Thyroid gland (tissue), 4 donors: Measurements from ENCODE around the gene RARB.

Experiments used
- POLR2A ChIP-seq, 2 donors: fragments of 450-650 bp; IDR thresholded peaks; one replicate each; pipeline ENCODE4 v1.6.1; 2017; ENCODE audit warnings: antibody characterized with exemption in 2 of 2, mild to moderate bottlenecking in 2 of 2, moderate library complexity in 1 of 2
- TF ChIP-seq, protein P1 (sequence below), 6 experiments: fragments of 200-600 bp in 3 of 6; fragments of 450-650 bp in 3 of 6; sonication (generic) in 3 of 6; IDR thresholded peaks; one replicate each; pipeline ENCODE4 v1.5.1; 2016 to 2019; ENCODE audit warnings: antibody characterized with exemption in 6 of 6, mild to moderate bottlenecking in 2 of 6, inconsistent platforms in 1 of 6, moderate library complexity in 1 of 6

DNA sequence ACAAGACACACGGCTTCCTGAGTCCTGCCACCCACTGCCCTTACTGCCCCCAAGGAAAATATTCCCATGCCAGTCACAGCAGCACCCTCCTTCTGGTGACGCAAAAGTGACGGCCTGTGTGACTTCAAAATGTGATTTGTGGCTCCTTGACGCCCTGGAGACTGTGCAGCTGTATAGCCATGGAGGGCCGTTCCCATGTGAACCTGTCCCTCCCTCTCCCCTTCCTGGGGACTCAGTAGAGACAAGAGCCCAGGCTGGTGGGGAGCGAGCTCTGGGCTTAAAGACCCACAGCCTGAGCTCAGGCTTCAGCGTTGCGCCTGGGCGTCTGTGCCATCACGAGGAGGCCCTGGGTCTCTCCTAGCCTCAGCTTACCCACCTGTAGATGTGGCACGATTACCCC is 158.5 kb downstream of the RARB start:
- TF ChIP-seq POLR2A (IDR thresholded peaks at IDR 0.05) = no peak
- TF ChIP-seq, protein P1, sequence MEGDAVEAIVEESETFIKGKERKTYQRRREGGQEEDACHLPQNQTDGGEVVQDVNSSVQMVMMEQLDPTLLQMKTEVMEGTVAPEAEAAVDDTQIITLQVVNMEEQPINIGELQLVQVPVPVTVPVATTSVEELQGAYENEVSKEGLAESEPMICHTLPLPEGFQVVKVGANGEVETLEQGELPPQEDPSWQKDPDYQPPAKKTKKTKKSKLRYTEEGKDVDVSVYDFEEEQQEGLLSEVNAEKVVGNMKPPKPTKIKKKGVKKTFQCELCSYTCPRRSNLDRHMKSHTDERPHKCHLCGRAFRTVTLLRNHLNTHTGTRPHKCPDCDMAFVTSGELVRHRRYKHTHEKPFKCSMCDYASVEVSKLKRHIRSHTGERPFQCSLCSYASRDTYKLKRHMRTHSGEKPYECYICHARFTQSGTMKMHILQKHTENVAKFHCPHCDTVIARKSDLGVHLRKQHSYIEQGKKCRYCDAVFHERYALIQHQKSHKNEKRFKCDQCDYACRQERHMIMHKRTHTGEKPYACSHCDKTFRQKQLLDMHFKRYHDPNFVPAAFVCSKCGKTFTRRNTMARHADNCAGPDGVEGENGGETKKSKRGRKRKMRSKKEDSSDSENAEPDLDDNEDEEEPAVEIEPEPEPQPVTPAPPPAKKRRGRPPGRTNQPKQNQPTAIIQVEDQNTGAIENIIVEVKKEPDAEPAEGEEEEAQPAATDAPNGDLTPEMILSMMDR (IDR thresholded peaks at IDR 0.05) = no peak
